ENCODE data around the gene GDF7.

The GDF7 gene

GRCh38 chr2:20660506-20661420 lies 6.2 kb upstream of the GDF7 start:
- no peak overlapping the region for H3K4me3 ChIP-seq (ENCODE audit: low read depth, low read length)

GRCh38 chr2:20661421-20662307 lies 5.3 kb upstream of the GDF7 start:
- H3K4me3 ChIP-seq (ENCODE audit: low read depth, low read length) = no peak overlapping the region

GRCh38 chr2:20662308-20662937 lies 4.5 kb upstream of the GDF7 start:
- H3K4me3 ChIP-seq (ENCODE audit: low read depth, low read length) = no peak overlapping the region

GRCh38 chr2:20663196-20664070 lies 3.5 kb upstream of the GDF7 start:
- H3K4me3 ChIP-seq (ENCODE audit: low read depth, low read length) = no peak overlapping the region

- no peak overlapping the region for H3K4me3 ChIP-seq (ENCODE audit: low read depth, low read length)
These were observed 2.9 kb upstream of the GDF7 start for GRCh38 chr2:20664071-20664390.

GRCh38 chr2:20664431-20665242 lies 2.3 kb upstream of the GDF7 start:
- H3K4me3 ChIP-seq (ENCODE audit: low read depth, low read length) = no peak overlapping the region

- H3K4me3 ChIP-seq (ENCODE audit: low read depth, low read length) = peak overlapping the region; percentile 43
These were observed 1.5 kb upstream of the GDF7 start for GRCh38 chr2:20665243-20666004.

GRCh38 chr2:20666005-20666303 lies 990 bp upstream of the GDF7 start:
- H3K4me3 ChIP-seq (ENCODE audit: low read depth, low read length) = peak overlapping the region; percentile 43

- H3K4me3 ChIP-seq (ENCODE audit: low read depth, low read length) = peak overlapping the region; percentile 45
These were observed 197 bp downstream of the GDF7 start for GRCh38 chr2:20667151-20667530.

- H3K4me3 ChIP-seq (ENCODE audit: low read depth, low read length) = peak overlapping the region; percentile 45
These were observed 822 bp downstream of the GDF7 start for GRCh38 chr2:20667531-20668401.

GRCh38 chr2:20668451-20668850 lies 1.5 kb downstream of the GDF7 start:
- H3K4me3 ChIP-seq (ENCODE audit: low read depth, low read length) = no peak overlapping the region

- H3K4me3 ChIP-seq (ENCODE audit: low read depth, low read length) = no peak overlapping the region
These were observed 2.0 kb downstream of the GDF7 start for GRCh38 chr2:20668871-20669475.

GRCh38 chr2:20669562-20670314 lies 2.8 kb downstream of the GDF7 start:
- no peak overlapping the region for H3K4me3 ChIP-seq (ENCODE audit: low read depth, low read length)

GRCh38 chr2:20670315-20671035 lies 3.5 kb downstream of the GDF7 start:
- no peak overlapping the region for H3K4me3 ChIP-seq (ENCODE audit: low read depth, low read length)

GRCh38 chr2:20671036-20671735 lies 4.2 kb downstream of the GDF7 start:
- H3K4me3 ChIP-seq (ENCODE audit: low read depth, low read length) = no peak overlapping the region

GRCh38 chr2:20671736-20672080 lies 4.8 kb downstream of the GDF7 start:
- no peak overlapping the region for H3K4me3 ChIP-seq (ENCODE audit: low read depth, low read length)

All from iPS-11a (cell line).